ENCODE results near the gene MARVELD3. TPM values are rescaled to one million over a fixed set of nuclear protein-coding genes. Genes with fewer than 3 reads are reported as not detected.

MARVELD3 gene
- total and polyA plus RNA-seq, 2 of the 8 experiments (the other 6 are each of a cell fraction or from before 2014, with no cell fraction given), result 18.0 to 34.8 TPM

- TF ChIP-seq CBX5 (IDR thresholded peaks at IDR 0.05; ENCODE audit: low read depth, low read length) (no peak), KDM4A (IDR thresholded peaks at IDR 0.05; ENCODE audit: low read depth, low read length, severe bottlenecking) (no peak), GTF2F1 (IDR thresholded peaks at IDR 0.05; ENCODE audit: borderline replicate concordance, low read depth, low read length) (no peak), EP300 (IDR thresholded peaks at IDR 0.05; ENCODE audit: borderline replicate concordance in 1 of 2, low read depth in 2 of 2, low read length in 2 of 2) (no peak), SIRT6 (IDR thresholded peaks at IDR 0.05; ENCODE audit: low read length) (no peak), JUND (IDR thresholded peaks at IDR 0.05; ENCODE audit: low read length) (no peak), SIX5 (IDR thresholded peaks at IDR 0.05; ENCODE audit: low read depth, low read length) (no peak), JUN (IDR thresholded peaks at IDR 0.05; ENCODE audit: low read depth, low read length) (no peak), NANOG (IDR thresholded peaks at IDR 0.05; ENCODE audit: insufficient read depth, low read depth, low read length, poor library complexity, severe bottlenecking) (no peak), RAD21 (IDR thresholded peaks at IDR 0.05 in 1 of 2, conservative IDR thresholded peaks at IDR 0.05 in 1 of 2; ENCODE audit: low read depth in 2 of 2, low read length in 2 of 2) (no peak), BRCA1 (IDR thresholded peaks at IDR 0.05; ENCODE audit: low read depth, low read length) (no peak), EZH2 (IDR thresholded peaks at IDR 0.05; ENCODE audit: low read depth, low read length, severe bottlenecking) (no peak), CTBP2 (IDR thresholded peaks at IDR 0.05; ENCODE audit: borderline replicate concordance, insufficient read depth, insufficient read length, low read length) (no peak)
- Histone ChIP-seq H3K79me2 (ENCODE audit: control insufficient read depth in 1 of 2, insufficient read depth in 2 of 2, low read length in 2 of 2) (0 out of 4 replicates have a peak, but pooled peaks cover 0 to 9% of the 10 kb centered on the region in 2 experiments), H3K27me3 (replicated peaks in 1 of 4; ENCODE audit: control insufficient read depth in 3 of 4, extremely low read depth in 1 of 4, insufficient read depth in 3 of 4, low read length in 3 of 4) (no peaks in the 10 kb centered on the region), H3K4me1 (replicated peaks in 1 of 4; ENCODE audit: control insufficient read depth in 3 of 4, insufficient read depth in 4 of 4, low read length in 3 of 4) (peaks cover 0 to 14% (median 4%) of the 10 kb centered on the region in 4 experiments; a peak in 4 of 7 replicates), H3K9me3 (ENCODE audit: insufficient read depth in 2 of 2, low read depth in 1 of 2, low read length in 1 of 2) (no peaks in the 10 kb centered on the region), H2BK15ac (ENCODE audit: low read length) (no peak overlapping the region), H2BK120ac (replicated peaks; ENCODE audit: low read depth, low read length) (no peak overlapping the region), H2BK5ac (ENCODE audit: low read depth, low read length) (no peak overlapping the region), H3K18ac (ENCODE audit: extremely low read depth, low read length) (no peak overlapping the region), H3K79me1 (ENCODE audit: low read depth, low read length) (no peaks in the 10 kb centered on the region), H2AK5ac (ENCODE audit: low read depth, low read length) (no peak overlapping the region), H4K20me1 (replicated peaks in 1 of 2; ENCODE audit: control insufficient read depth in 1 of 2, insufficient read depth in 2 of 2, low read length in 2 of 2) (peaks cover 3 to 4% of the 10 kb centered on the region in 2 experiments), H2BK12ac (ENCODE audit: low read depth, low read length) (no peak overlapping the region), H3K4me2 (ENCODE audit: insufficient read depth in 1 of 2, low read depth in 2 of 2, low read length in 2 of 2) (no peak overlapping the region), H4K91ac (replicated peaks; ENCODE audit: insufficient read length, low read length) (no peak overlapping the region), H2AFZ (ENCODE audit: low read length) (no peak overlapping the region), H3K23me2 (ENCODE audit: low read depth, low read length) (no peaks in the 10 kb centered on the region), H3K14ac (ENCODE audit: insufficient read length) (no peak overlapping the region), H3K4ac (replicated peaks; ENCODE audit: insufficient read length, low read depth, low read length) (no peak overlapping the region), H4K5ac (ENCODE audit: insufficient read length, low read depth, low read length) (no peak overlapping the region), H3K36me3 (ENCODE audit: control insufficient read depth in 2 of 4, insufficient read depth in 4 of 4, low read length in 3 of 4) (peaks cover 0 to 46% (median 6%) of the 10 kb centered on the region in 4 experiments; a peak in 6 of 8 replicates), H3K56ac (replicated peaks; ENCODE audit: insufficient read length, low read depth, low read length) (no peak overlapping the region), H3K4me3 (ENCODE audit: extremely low read depth in 1 of 4, insufficient read depth in 2 of 4, low read depth in 3 of 4, low read length in 4 of 4) (no peak overlapping the region), H3K9ac (replicated peaks in 1 of 4; ENCODE audit: extremely low read depth in 1 of 4, low read depth in 3 of 4, low read length in 3 of 4) (no peak overlapping the region), H3K27ac (ENCODE audit: low read depth, low read length) (no peak overlapping the region), H2BK20ac (ENCODE audit: low read length) (no peak overlapping the region), H3K23ac (ENCODE audit: insufficient read length) (no peak overlapping the region), H4K8ac (ENCODE audit: extremely low read depth, insufficient read depth, low read length) (no peak overlapping the region)
- CTCF ChIA-PET (ENCODE audit: partially characterized antibody), result interaction anchor here (0.6 to 1.0 kb wide), 2 partner anchors 9 to 226 kb away, joined by 3 read pairs; no protein-coding TSS in a partner anchor
- POLR2A ChIA-PET (ENCODE audit: partially characterized antibody), result interaction anchor here (1.4 kb wide), 1 partner anchor 9 kb away, joined by 4 read pairs; no protein-coding TSS in a partner anchor
- no peak for FAIRE-seq
- 84% methylated on average over 2 of the region's 2 CpGs; no CpG with 5 or more reads in 1 of the 2 experiments for WGBS, 2 experiments (ENCODE audit: extremely low coverage in 1 of 2, insufficient coverage in 1 of 2, insufficient read length in 1 of 2, insufficient replicate concordance in 2 of 2, low coverage in 1 of 2, low lambda C conversion rate in 2 of 2, missing lambda C conversion rate in 1 of 2)
- no peak for DNase-seq (ENCODE audit: low read depth in 1 of 2, low spot score in 2 of 2)
These were observed 9.6 kb downstream of the MARVELD3 start for GRCh38 chr16:71635632-71636031.

Data from H1 (cell line).